OCI-LY1 (cell line): Measurements from ENCODE around the gene PRKG1.

Source experiments
- CTCF ChIP-seq: fragments of 200-600 bp; sonication (generic), shearing (Covaris generic); IDR thresholded peaks from 2 replicates; pipeline ENCODE4 v1.5.1; 2017; ENCODE audit warnings: mild to moderate bottlenecking, antibody characterized with exemption, low read length, moderate library complexity, mixed read lengths
- EZH2 ChIP-seq: fragments of 200-600 bp; sonication (generic), shearing (Covaris generic); IDR thresholded peaks from 2 replicates; pipeline ENCODE4 v1.8.0; 2017; ENCODE audit warnings: borderline replicate concordance, mixed run types, mild to moderate bottlenecking, antibody characterized with exemption, low read length, moderate library complexity, mixed read lengths

DNA sequence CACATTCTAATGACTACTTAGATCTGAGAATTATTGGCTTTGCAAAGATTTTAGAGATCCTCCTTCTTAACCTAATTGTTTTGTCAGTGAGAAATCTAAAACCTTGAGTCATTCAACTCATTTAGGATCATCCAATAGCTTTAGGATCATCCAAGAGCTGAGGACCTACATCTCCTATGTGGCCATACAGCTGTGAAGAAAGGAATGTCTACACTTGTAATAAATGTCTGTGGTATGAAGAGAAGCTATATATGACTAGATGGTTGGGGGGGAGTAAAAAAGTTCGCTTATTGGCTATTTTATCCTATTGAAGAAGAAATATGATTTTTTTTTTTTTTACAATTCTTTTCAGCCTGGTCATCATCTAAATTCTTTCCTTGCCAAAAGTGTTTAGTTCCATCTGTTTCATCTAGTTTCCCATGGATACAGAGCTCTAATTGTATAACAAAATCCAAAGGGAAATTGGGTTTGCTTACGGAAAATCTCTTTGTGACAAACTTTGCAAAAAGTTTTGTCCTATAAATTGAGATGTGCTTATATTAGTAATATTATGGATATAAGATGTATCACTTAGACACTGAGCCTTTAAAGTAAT is 196.7 kb downstream of the PRKG1 start:
- TF ChIP-seq CTCF (no peak), EZH2 (no peak)
